Sciatic nerve (tissue), 2 donors: Measurements from ENCODE around the gene CILP. TPM values are rescaled to one million over a fixed set of nuclear protein-coding genes. Genes with fewer than 3 reads are reported as not detected.

Experiments
- ATAC-seq: fragments of 200-7000 bp; cut with Tn5 transposase; one replicate; pipeline ENCODE4 v1.9.1; 2020; ENCODE audit warnings: mild to moderate bottlenecking, moderate library complexity
- DNase-seq: peaks from one replicate; pipeline ENCODE4 v3.0.0-alpha.2; 2020; ENCODE audit warnings: low spot score
- intact Hi-C: fragments of 100-400 bp; cut with DNase I; formaldehyde crosslinking; loops from one replicate; pipeline ENCODE4 v1.14.2; 2022
- total RNA-seq: library from RNA; stranded (reverse); fragmentation: NEBNext Ultra II Directional; extraction: Animal tissue kit (Norgen Biotek cat#: 25700); gene quantifications from one replicate; pipeline ENCODE4 v1.2.1, GENCODE V29; 2021
- donor health status: DM: no; HTN: no; CAD: no.
- donor health status: DM: no; HTN: no; CAD: no.

Gene CILP
- total RNA-seq, 1 donor from 2014 or later, result 37.9 TPM

DNA sequence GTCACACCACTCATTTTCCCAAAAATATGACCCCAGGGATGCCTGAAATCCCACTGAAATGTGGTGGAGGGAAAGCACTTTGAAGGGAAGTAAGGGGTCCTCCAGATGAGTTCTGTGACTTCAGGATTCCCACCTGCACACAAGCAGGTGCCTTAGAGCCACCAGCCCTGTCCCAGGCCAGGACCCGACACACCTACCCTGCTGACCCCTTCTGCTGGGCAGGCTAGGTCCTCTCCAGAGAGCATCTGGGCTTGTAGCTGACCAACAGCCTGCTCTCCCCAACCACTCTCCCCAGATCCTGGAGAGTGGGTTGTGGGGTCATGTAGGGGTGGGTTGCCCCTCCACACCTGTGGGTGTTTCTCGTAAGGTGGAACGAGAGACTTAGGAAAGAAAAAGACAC is 14.9 kb upstream of the CILP start:
- DNase-seq (no peak), ATAC-seq (no peak)
- intact Hi-C loops, result no loop called here

DNA sequence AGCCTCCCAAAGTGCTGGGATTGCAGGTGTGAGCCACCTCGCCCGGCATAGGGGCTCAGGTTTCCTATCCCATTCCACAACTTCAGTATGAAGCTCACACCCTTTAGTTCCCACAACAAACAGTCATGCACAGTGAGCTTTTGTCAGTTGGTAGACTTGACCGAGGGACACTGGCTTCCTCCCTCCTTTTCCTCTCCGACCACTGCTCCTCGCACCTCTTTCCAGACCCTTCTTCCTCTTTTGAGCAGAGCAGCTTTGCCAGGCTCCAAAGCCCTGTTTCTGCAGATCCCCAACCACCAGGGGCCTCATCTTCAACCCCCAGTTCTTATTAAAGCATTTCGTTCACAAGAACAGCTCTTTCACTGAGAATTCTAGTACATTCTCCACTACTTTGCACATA is 12.7 kb upstream of the CILP start:
- intact Hi-C loops, result no loop called here
- DNase-seq (no peak), ATAC-seq (no peak)

DNA sequence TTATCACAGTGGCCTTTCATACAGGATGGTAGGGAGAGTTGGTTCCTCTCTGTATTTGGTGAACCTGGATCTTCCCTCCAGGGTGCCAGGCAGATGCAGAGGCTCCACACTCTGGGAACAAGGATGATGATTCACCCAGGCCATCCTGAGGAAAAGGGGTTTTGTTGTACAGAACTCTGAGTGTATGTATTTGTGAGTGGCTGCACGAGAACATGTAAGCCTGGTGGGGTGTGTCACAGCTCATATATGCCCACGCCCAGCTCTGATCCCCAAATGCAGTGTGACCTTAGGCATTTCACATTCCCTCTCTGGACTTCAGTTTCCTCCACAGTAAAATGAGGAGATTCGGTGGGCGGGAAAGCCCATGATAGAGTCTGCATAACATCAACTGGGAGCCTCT is 11.6 kb upstream of the CILP start:
- no peak for ATAC-seq
- intact Hi-C loops, result no loop called here

DNA sequence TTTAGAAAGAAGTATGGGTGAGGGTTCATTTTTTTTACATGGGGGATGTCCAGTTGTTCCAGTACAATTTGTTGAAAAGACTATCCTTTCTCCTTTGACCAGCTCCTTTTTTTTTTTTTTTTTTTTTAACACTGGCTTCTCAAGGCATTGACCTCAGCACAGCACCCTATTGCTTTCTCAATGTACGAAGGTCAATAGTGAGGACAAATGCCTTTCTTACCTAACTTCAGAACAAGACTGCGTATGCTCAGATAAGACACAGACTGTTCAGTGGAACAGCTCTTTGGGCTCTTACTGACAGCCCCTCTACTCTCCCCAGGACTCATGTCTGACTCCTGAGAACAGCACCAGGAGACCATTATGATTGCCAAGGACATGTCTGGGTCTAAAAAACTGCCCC is 10.4 kb upstream of the CILP start:
- DNase-seq, result no peak
- intact Hi-C loops, result no loop called here
- no peak for ATAC-seq

More for the DNA sequence above, 11.6 kb upstream of the CILP start:
- DNase-seq, result no peak

DNA sequence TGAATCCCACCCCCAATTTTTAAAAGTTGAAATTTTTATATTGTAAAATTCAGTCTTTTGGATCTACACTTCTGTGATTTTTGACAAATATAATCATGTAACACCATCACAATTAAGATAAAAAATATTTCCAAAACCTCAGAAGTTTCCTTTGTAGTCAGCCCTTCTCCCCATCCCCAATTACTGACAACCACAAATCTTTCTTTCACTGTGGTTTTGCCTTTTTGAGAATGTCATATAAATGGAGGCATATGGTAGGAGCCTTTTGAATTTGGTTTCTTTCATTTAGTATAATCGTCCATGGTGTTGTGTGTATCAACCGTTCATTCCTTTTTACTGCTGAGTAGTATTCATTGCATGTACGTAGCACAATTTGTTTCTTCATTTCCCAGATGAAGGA is 7.9 kb upstream of the CILP start:
- intact Hi-C loops, result no loop called here
- DNase-seq, result no peak
- ATAC-seq, result no peak

DNA sequence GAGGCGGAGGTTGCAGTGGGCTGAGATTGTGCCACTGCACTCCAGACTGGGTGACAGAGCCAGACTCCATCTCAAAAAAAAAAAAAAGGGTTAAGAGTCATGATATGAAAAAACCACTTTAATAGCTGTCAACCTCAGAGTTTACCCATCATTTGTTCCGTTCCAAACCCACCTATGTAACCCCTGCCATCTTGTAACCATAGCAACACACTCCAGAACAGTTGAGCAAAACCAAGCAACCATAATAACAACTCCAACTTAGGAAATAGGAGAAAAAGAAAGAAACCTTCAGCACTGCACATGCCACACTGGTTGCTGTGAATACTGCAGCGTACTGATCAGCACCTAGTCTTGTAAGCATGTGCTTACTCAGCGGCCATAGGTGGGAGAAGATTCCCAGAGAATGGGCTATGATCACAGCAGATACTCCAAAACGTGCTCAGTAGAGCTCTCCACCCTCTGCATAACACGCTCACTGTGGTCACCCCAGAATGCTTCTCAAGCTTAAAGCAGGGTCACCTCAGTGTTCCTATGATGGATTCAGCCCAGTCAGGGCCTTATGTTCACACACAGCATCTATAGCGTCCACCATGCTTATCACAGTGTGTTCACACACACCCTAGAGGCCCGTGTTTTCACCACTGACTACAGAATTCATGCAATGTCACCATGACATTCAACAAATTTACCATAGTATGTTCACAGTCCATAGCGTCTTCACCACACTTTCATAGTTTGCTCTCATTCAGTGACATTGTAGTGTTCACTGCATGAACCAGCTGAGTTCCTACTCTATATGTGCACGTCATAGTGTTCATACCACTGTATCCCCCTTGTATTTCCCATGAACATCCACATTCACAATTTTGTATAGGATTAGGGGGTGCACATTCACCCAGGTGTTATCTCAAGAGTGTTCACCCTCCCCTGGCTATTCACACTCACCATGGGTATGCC is 6.5 kb upstream of the CILP start:
- ATAC-seq (no peak), DNase-seq (no peak)
- intact Hi-C loops, result no loop called here

DNA sequence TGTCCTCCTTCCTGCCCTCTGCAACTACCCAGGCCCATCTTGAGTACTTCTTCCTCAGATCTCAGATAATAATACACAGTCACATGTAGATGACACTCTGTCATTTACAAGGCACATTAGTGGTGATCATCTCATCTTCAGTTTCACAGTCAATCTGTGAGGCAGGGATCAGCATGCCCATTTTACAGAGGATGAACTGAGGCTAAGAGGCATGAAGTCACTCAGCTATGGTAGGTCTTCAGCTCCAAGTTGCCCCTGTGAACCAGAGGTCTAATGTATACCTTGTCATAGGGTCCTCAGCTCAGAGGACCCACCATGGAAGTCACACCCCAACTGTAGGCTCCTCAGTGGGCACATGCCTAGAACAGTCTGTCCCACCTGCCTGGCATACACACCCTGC is 4.2 kb upstream of the CILP start:
- ATAC-seq (no peak), DNase-seq (no peak)
- intact Hi-C loops, result no loop called here

DNA sequence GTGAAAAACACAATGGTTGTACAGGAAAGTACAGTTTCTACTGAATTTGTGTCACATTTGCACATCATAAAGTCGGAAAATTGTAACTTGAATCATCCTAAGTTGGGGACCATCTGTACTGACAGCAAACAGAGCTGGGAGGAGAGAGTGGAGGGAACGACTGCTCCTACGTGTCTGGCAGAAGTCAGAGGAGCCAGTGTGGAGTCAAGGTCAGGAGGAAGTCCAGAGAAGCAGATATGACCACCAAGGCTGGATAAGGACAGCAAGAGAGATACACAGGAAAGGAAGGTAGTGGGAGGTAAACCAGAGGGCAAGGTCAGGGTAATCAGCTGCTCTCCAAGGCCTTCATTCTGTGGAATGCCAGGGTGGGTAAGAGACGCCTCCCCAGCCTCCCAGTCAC is 2.7 kb upstream of the CILP start:
- DNase-seq (no peak), ATAC-seq (no peak)
- intact Hi-C loops, result no loop called here

DNA sequence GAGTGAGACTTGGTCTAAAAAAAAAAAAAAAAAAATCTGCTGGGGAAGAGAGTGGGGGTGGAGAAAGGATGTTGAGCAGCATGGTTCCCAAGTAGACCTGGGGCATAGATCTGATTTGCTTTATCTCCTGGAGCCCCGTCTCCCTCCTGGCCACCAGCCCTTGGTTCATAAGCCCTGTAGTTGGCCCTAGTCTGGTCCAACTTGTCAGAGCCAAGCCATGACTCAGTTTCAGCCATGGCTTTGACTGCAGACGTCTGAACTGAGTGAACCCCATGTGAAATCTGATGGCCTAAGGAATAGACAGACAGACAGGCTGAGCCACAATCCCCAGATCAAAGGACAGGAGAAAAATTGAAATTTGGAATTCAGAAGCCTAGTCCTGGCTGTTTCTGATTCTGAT is 2.0 kb upstream of the CILP start:
- DNase-seq (no peak), ATAC-seq (no peak)
- intact Hi-C loops, result no loop called here

DNA sequence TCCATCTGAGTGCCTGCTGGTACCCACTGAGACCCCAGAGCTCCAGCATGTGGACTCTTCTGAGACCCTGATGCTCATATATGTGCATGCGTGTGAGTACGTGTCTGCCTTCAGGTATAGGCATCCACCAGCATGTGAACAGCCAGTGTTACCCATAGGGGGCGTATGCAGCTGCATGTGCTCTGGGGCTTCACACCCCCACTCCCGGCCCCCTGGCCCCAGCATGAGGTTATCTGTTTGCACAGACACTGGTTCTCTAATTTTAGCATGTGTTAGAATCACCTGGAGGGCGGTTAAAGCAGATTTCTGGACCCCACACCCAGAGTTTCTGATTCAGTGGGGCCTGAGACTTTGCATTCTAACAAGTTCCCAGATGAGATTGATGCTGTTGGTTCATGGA is 824 bp upstream of the CILP start:
- no peak for ATAC-seq
- intact Hi-C loops, result no loop called here
- no peak for DNase-seq

DNA sequence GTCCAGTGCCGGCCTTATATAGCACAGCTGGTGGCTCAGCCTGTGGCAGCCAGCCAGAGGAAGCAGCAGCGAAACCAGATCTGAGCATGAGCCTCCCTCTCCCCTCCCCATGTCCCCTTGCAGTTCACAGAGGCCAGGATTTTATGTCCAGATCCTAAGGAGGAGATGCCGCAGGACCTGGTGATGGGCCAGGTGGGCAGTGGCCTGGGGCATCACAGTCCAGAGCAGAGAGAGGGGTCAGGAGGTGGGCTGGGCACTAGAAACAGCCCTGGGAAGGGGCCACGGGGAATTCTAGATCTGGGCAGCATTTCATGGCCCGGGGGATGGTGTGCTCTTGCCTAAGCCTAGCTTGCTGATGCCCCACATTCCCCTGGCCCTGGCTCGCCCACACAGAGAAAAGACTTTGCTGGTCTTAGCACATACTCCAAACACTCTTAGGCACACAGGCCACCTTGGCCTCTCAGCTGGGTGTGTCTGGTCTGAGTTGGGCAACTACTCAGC is 259 bp upstream of the CILP start:
- DNase-seq (no peak), ATAC-seq (peak; percentile 77)
- intact Hi-C loops, result no loop called here

DNA sequence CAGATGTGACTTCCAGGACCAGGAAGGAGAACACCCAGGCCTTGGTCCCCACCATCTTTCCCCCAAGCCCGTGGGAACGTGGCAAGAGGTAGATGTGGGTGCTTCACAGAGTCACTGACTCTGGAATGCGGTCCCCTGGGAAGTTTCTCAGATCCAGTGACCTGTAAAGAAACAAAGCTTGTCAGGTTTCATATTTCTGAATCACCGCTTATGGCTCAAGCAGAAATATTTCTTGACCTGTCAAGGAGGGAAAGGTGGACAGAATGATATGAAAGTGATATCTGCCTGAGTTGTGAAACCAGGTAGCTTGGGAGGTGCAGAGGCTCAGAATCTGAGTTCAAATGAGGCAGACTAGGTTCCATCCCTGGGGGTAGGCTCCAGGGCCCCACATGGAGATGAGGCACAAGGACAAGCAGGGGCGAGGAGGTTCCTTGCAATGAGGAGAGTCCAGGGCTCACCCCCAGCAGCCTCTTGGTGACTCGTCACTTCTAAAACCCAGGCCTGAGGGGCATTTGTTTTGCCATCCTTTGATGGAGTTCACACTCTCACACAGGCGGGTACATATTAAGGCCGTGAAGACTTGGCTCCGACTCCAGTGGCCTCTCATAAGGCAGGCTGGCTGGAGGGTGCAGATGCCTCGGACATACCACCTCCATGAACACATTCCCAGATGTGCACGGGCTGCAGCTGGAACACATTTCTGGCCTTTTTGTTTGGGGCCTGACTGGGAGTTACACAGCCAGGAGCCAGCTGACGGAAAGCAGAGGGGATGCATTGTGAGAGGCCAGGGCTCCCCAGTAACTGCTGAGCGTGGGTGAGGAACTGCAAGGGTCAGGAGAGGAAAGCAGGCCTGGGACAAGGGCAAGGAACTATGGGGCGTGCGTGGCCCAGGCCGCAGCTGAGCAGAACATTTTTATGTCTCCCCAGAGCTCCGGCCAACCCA is 1.3 kb downstream of the CILP start:
- intact Hi-C loops, result loop anchor here (10.0 kb wide), 1 partner anchor 55 kb away; no protein-coding TSS in a partner anchor
- DNase-seq, result no peak
- ATAC-seq, result peak; percentile 72

DNA sequence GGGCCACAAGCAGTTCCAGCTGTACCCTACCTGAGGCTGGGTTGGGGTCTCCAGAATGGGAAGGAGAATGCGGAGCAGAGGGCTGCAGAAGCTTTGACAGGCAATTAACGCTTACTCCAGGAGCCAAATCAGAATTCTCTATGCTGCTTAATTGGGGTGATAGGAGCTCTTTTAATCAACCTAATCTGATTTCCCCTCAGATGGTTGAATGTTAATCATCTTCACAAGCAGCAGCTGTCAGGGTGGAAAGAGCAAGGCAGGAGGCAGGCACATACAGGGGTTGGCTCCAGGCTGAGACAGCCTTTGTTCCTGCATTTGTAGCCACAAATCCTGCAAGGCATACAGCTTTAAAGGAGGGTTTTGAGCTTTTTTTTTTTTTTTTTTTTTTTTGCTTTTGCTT is 2.6 kb downstream of the CILP start:
- intact Hi-C loops, result loop anchor here (10.0 kb wide), 1 partner anchor 56 kb away; no protein-coding TSS in a partner anchor
- DNase-seq (no peak), ATAC-seq (no peak)

DNA sequence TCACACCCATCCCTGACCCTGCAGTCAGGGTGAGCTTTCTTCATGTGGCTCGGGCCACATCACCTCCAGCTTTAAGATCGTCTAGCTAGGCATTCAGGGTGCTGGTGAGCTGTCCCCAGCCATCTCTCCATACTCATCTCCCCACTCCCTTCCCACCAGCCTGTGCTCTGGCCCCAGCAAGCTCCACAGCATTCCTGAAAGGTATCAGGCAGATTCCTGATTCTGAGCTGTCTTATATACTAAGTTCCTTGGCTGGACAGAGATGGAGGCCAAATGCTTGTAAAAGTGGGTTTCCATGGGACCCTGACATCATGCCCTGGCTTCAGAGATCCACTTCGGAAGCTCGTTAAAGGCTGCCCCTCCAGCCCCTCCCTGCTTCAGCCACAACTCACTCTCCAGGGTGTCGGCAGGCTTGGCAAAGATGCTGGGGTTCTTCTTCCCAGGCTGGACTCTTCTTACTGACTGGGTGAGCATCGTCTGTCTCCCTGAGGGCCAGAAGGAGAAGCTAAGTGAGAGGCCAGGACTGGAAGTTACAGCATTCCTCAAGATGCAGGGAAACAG is 3.9 kb downstream of the CILP start:
- no peak for ATAC-seq
- intact Hi-C loops, result loop anchor here (10.0 kb wide), 1 partner anchor 57 kb away; no protein-coding TSS in a partner anchor
- DNase-seq, result no peak

DNA sequence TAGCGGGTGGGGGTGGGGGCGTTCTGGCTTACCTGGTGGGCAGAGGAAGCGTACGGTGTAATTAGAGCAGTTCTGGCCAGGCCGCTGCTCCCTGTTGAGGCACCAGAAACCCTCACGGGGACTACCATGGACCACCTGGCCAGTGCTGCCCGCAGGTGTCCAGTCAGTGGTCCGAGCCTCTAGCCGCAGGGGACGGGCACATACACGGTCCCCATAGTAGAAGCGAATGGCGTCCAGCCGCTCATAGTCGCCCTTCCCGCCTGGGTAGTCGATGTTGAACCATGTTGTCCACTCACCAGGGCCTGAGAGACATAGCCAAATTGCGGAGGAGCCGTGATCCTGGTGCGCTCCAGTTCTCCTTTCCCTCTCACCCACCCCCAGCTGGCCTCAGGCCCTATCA is 4.5 kb downstream of the CILP start:
- intact Hi-C loops, result loop anchor here (10.0 kb wide), 1 partner anchor 58 kb away; no protein-coding TSS in a partner anchor
- no peak for ATAC-seq
- no peak for DNase-seq

DNA sequence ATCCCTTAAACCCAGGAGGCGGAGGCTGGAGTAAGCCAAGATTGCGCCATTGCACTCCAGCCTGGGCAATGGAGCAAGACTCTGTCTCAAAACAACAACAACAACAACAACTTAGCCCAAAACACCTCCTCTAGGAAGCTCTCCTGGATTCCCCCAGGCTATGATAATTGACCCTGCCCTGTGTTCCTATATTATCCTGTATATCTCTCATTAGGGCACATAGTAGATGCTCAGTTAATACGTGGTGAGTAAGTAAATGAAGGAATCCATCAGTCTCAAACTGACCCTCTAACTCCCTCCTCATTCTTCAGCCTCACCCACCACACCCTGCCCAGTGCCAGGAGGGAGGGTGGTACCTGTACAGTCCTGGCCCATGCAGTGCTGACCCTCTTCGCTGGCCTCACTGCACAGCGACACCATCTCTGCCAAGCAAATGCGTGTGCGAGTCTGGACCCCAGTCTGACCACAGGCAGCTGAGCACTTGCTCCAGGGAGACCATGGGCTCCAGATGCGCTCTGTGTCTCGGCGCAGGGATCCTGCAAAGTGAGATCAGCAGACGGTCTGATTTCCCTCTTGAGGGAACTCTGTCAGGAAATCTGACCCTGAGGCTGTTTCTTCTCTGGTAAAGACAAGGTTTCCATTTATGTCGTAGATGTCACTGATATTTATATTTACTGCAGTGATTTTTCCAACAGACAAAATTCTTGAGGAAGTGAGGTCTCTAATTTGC is 6.2 kb downstream of the CILP start:
- DNase-seq, result no peak
- intact Hi-C loops, result loop anchor here (10.0 kb wide), 1 partner anchor 60 kb away; no protein-coding TSS in a partner anchor
- no peak for ATAC-seq

DNA sequence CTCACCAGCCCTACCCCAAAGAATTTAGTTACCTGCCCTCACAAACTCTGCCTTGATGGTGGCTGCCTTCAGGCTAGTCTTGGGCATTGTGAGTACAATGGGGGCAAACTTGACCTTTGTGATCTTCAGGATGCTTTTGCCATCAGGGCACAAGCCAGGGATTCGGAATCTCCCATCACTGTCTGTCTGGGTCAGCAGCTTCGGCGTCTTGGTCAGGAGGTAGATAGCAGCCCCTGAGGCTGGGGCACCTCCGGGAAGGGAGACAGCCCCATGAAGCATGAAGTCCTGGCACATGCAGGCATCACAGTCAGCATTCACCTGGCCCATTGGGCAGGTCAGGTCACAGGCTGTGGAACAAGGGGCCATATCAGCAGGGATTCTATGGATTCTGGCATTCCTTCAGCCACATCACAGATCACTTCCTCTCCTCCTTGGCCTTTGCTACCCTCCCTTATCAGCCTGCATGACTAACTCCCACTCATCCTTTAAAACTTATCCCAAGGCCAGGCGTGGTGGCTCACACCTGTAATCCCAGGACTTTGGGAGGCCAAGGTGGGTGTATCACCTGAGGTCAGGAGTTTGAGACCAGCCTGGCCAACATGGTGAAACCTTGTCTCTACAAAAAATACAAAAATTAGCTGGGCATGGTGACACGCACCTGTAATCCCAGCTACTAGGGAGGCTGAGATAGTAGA is 6.9 kb downstream of the CILP start:
- DNase-seq (no peak), ATAC-seq (no peak)
- intact Hi-C loops, result loop anchor here (10.0 kb wide), 1 partner anchor 60 kb away; no protein-coding TSS in a partner anchor

DNA sequence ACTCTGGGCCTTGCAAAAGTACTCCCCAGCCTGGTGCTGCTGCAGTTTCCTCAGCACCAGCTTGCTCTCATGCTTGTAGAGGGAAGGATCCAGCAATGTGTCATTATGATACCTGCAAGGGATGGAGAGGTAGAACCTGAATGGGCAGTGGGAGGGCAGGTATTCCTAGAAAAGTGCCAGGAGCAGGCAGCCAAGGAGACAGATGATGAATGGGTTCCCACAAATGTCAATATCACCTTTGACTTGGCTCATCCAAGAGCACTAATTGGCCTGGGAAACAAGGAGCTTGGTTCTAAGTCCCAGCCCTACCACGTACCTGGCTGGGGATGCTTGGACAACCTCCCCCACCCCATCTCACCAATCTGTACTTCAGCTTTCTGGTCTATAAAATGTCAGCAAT is 9.4 kb downstream of the CILP start:
- no peak for DNase-seq
- intact Hi-C loops, result loop anchor here (10.0 kb wide), 1 partner anchor 63 kb away; no protein-coding TSS in a partner anchor
- ATAC-seq, result no peak
